ENCODE data around the gene GRHL3. TPM values are rescaled to one million over a fixed set of nuclear protein-coding genes. Genes with fewer than 3 reads are reported as not detected.
A peak's percentile ranks its signal among the peaks of the same experiment; 100 is the strongest.

Gene GRHL3
- total and polyA plus RNA-seq, 4 donors, result 0.23 to 0.95 (median 0.35) TPM

GRCh38 chr1:24389231-24389678 lies 70.1 kb downstream of the GRHL3 start:
- ATAC-seq (ENCODE audit: insufficient read depth, low FRiP score), result no peak
- H3K27ac ChIP-seq (ENCODE audit: low read depth in 1 of 2, low read length in 1 of 2), result no peak overlapping the region
- DNase-seq, result no peak
- no peak for TF ChIP-seq CTCF (IDR thresholded peaks at IDR 0.05; ENCODE audit: control extremely low read depth, extremely low read depth)
- no peak overlapping the region for H3K9ac ChIP-seq (ENCODE audit: insufficient read depth in 1 of 2, low read length in 2 of 2)
- no peaks in the 10 kb centered on the region for H3K36me3 ChIP-seq (ENCODE audit: control insufficient read depth in 4 of 4, insufficient read depth in 4 of 4, low read length in 4 of 4)
- peaks cover 0 to 21% (median 8%) of the 10 kb centered on the region in 5 donors for H3K4me1 ChIP-seq (ENCODE audit: control insufficient read depth in 5 of 5, insufficient read depth in 5 of 5, low read length in 5 of 5)
- WGBS, 2 donors, result 69 to 90% methylated on average over 4 of the region's 4 CpGs
- no peak overlapping the region for H3K4me3 ChIP-seq
- H3K9me3 ChIP-seq (ENCODE audit: control insufficient read depth in 4 of 4, insufficient read depth in 3 of 4, low read length in 3 of 4), result no peaks in the 10 kb centered on the region
- no peaks in the 10 kb centered on the region for H3K27me3 ChIP-seq (ENCODE audit: control insufficient read depth in 3 of 3, insufficient read depth in 3 of 3, low read length in 2 of 3)

- Histone ChIP-seq H3K27me3 (ENCODE audit: control insufficient read depth in 3 of 3, insufficient read depth in 3 of 3, low read length in 2 of 3) (no peaks in the 10 kb centered on the region), H3K36me3 (ENCODE audit: control insufficient read depth in 4 of 4, insufficient read depth in 4 of 4, low read length in 4 of 4) (no peaks in the 10 kb centered on the region), H3K4me1 (ENCODE audit: control insufficient read depth in 5 of 5, insufficient read depth in 5 of 5, low read length in 5 of 5) (peaks cover 0 to 16% (median 8%) of the 10 kb centered on the region in 5 donors), H3K4me3 (no peak overlapping the region), H3K9ac (ENCODE audit: insufficient read depth in 1 of 2, low read length in 2 of 2) (no peak overlapping the region), H3K9me3 (ENCODE audit: control insufficient read depth in 4 of 4, insufficient read depth in 3 of 4, low read length in 3 of 4) (no peaks in the 10 kb centered on the region), H3K27ac (ENCODE audit: low read depth in 1 of 2, low read length in 1 of 2) (peak overlapping the region in 1 of 2 donors; percentile 22)
- ATAC-seq (ENCODE audit: insufficient read depth, low FRiP score), result peak; percentile 91
- peak; percentile 86 to 87 (median 87) for DNase-seq
- WGBS, 2 donors, result 11 to 12% methylated on average over 12 of the region's 12 CpGs
- peak; percentile 96 for TF ChIP-seq CTCF (IDR thresholded peaks at IDR 0.05; ENCODE audit: control extremely low read depth, extremely low read depth)
Observed at GRCh38 chr1:24390924-24391782, 72.0 kb downstream of the GRHL3 start.

- peak; percentile 73 for ATAC-seq (ENCODE audit: insufficient read depth, low FRiP score)
Observed at GRCh38 chr1:24391882-24392603, 72.9 kb downstream of the GRHL3 start.

More at GRCh38 chr1:24391882-24392603, 72.9 kb downstream of the GRHL3 start:
- Histone ChIP-seq H3K36me3 (ENCODE audit: control insufficient read depth in 4 of 4, insufficient read depth in 4 of 4, low read length in 4 of 4) (no peaks in the 10 kb centered on the region), H3K9me3 (ENCODE audit: control insufficient read depth in 4 of 4, insufficient read depth in 3 of 4, low read length in 3 of 4) (no peaks in the 10 kb centered on the region), H3K4me3 (no peak overlapping the region), H3K27me3 (ENCODE audit: control insufficient read depth in 3 of 3, insufficient read depth in 3 of 3, low read length in 2 of 3) (no peaks in the 10 kb centered on the region), H3K9ac (ENCODE audit: insufficient read depth in 1 of 2, low read length in 2 of 2) (no peak overlapping the region), H3K27ac (ENCODE audit: low read depth in 1 of 2, low read length in 1 of 2) (peak overlapping the region; percentile 22 to 87), H3K4me1 (ENCODE audit: control insufficient read depth in 5 of 5, insufficient read depth in 5 of 5, low read length in 5 of 5) (peaks cover 0 to 12% (median 1%) of the 10 kb centered on the region in 5 donors)
- 39 to 63% methylated on average over 11 of the region's 11 CpGs for WGBS, 2 donors
- peak; percentile 62 to 63 (median 63) for DNase-seq
- peak; percentile 68 for TF ChIP-seq CTCF (IDR thresholded peaks at IDR 0.05; ENCODE audit: control extremely low read depth, extremely low read depth)
